ENCODE results near the gene PIGT.

- TF ChIP-seq CTCF (conservative IDR thresholded peaks at IDR 0.05) (no peak), EZH2 (IDR thresholded peaks at IDR 0.05; ENCODE audit: low read depth) (no peak)
These were observed 49.7 kb downstream of the PIGT start for GRCh38 chr20:45465491-45466266.
